ENCODE data around the gene TASOR2.

The TASOR2 gene

GRCh38 chr10:5670662-5671375, 13.8 kb upstream of the TASOR2 start:
- no peak overlapping the region for H3K4me3 Mint-ChIP-seq
- peaks cover 11% of the 10 kb centered on the region for H3K4me1 Mint-ChIP-seq
- H3K9me3 Mint-ChIP-seq, result peaks cover 12% of the 10 kb centered on the region

DNA sequence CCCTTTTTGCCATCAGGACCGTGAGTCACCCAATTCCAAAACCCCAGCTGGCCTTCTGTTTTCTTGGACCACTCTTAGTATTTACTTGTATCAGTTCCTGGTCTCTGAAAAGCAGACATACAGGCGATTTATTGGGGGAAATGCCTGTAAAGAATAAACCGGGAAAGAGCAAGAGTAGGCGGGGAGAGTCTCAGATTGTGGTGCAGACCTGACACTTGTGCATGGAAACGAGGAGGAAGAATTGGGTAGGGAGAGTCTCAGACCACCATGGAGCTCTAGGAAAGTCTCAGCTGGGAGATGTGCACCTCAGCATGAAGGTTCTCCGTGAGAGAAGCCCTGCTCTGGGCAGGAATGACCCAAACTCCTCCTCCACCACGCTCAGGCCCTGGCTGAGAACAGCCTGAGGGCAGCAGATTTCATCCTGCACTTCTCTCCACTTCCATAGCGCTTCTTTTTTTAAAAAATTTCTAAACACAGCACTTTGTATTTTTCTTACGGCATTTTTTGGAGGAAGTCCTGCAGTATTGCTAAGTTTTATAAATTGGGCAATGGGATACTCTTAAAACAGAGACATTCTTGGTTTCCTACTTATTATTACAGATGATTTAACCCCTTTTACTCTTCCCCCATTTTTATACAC, 6.1 kb upstream of the TASOR2 start:
- Mint-ChIP-seq H3K9me3 (peaks cover 9% of the 10 kb centered on the region), H3K36me3 (ENCODE audit: low read depth) (peaks cover 3% of the 10 kb centered on the region), H3K4me3 (no peak overlapping the region), H3K4me1 (no peaks in the 10 kb centered on the region), H3K27ac (no peak overlapping the region), H3K27me3 (ENCODE audit: low read depth) (peaks cover 15% of the 10 kb centered on the region)
- TF ChIP-seq, protein P1, sequence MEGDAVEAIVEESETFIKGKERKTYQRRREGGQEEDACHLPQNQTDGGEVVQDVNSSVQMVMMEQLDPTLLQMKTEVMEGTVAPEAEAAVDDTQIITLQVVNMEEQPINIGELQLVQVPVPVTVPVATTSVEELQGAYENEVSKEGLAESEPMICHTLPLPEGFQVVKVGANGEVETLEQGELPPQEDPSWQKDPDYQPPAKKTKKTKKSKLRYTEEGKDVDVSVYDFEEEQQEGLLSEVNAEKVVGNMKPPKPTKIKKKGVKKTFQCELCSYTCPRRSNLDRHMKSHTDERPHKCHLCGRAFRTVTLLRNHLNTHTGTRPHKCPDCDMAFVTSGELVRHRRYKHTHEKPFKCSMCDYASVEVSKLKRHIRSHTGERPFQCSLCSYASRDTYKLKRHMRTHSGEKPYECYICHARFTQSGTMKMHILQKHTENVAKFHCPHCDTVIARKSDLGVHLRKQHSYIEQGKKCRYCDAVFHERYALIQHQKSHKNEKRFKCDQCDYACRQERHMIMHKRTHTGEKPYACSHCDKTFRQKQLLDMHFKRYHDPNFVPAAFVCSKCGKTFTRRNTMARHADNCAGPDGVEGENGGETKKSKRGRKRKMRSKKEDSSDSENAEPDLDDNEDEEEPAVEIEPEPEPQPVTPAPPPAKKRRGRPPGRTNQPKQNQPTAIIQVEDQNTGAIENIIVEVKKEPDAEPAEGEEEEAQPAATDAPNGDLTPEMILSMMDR (IDR thresholded peaks at IDR 0.05; ENCODE audit: unreplicated experiment in 3 of 3), result no peak

More at GRCh38 chr10:5670662-5671375, 13.8 kb upstream of the TASOR2 start:
- Mint-ChIP-seq H3K27ac (no peak overlapping the region), H3K27me3 (ENCODE audit: low read depth) (no peaks in the 10 kb centered on the region), H3K36me3 (ENCODE audit: low read depth) (peaks cover 3% of the 10 kb centered on the region)
- TF ChIP-seq, protein P1 (IDR thresholded peaks at IDR 0.05; ENCODE audit: unreplicated experiment in 3 of 3), result no peak

DNA sequence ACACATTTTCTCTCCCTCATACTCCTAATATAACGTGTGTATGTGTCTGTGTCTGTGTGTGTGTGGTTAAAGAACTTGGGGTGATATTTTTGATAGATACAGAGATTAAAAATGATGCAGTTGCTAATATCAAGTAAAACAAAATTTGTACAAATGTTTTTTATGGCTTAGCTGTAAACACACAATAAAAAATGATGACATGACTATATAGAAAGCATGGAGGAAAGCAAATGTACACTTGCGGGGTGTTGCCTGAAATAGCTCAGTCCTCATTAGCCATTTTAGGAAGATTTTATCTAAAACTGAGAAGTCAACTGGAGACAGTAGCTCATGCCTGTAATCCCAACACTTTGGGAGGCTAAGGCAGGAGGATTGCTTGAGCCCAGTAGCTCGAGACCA, 5.6 kb upstream of the TASOR2 start:
- Mint-ChIP-seq H3K36me3 (ENCODE audit: low read depth) (peaks cover 3% of the 10 kb centered on the region), H3K4me3 (no peak overlapping the region), H3K9me3 (peaks cover 8% of the 10 kb centered on the region), H3K4me1 (peaks cover 1% of the 10 kb centered on the region), H3K27ac (no peak overlapping the region), H3K27me3 (ENCODE audit: low read depth) (peaks cover 15% of the 10 kb centered on the region)
- TF ChIP-seq, protein P1 (IDR thresholded peaks at IDR 0.05; ENCODE audit: unreplicated experiment in 3 of 3), result no peak

DNA sequence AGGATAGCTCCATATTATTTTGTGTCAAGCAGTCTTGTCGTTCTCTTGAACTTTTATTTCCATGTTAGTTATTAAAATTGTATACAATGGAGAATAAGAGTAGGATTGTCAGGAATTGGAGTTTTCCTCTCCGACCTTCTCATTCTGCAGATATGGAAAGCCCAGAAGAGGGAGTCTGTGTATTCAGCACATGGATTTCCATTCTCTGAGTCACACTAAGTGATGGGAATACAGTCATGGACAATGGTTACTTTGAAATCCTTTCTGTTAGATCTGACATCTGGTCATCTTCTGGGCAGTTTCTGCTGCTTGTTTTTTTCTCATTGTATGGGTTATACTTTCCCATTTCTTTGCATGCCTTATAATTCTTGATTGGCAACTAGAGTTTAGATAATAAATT, 5.0 kb upstream of the TASOR2 start:
- H3K9me3 Mint-ChIP-seq, result peaks cover 2% of the 10 kb centered on the region
- peaks cover 7% of the 10 kb centered on the region for H3K4me1 Mint-ChIP-seq
- no peak overlapping the region for H3K27ac Mint-ChIP-seq
- peaks cover under 1% of the 10 kb centered on the region for H3K36me3 Mint-ChIP-seq (ENCODE audit: low read depth)
- peaks cover 17% of the 10 kb centered on the region for H3K27me3 Mint-ChIP-seq (ENCODE audit: low read depth)
- TF ChIP-seq, protein P1 (IDR thresholded peaks at IDR 0.05; ENCODE audit: unreplicated experiment in 3 of 3), result no peak
- no peak overlapping the region for H3K4me3 Mint-ChIP-seq

DNA sequence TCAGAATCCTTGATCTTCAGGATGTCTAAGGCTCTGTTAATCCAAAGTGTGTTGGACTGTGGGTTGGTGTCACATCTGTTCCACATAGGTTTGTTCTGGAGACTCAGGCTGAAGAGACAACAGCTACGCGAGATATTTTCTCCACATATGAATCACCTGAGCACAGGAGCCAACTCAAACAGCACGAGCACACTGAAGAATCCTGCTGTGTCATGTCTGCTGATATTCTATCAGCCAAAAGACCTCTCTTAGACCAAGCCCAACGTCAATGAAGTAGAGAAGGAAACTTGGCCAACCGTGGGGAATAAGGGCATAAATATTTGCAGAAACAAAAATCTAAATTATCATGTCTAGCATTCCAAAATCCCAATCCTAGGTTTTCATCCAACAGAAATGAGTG, 2.7 kb upstream of the TASOR2 start:
- no peak overlapping the region for H3K27ac Mint-ChIP-seq
- no peak overlapping the region for H3K4me3 Mint-ChIP-seq
- H3K9me3 Mint-ChIP-seq, result no peaks in the 10 kb centered on the region
- no peaks in the 10 kb centered on the region for H3K36me3 Mint-ChIP-seq (ENCODE audit: low read depth)
- TF ChIP-seq, protein P1 (IDR thresholded peaks at IDR 0.05; ENCODE audit: unreplicated experiment in 3 of 3), result no peak
- peaks cover 19% of the 10 kb centered on the region for H3K4me1 Mint-ChIP-seq
- peaks cover 19% of the 10 kb centered on the region for H3K27me3 Mint-ChIP-seq (ENCODE audit: low read depth)

All from nephron (organoid).